ENCODE data around the gene SLC15A3.
A peak's percentile ranks its signal among the peaks of the same experiment; 100 is the strongest.

SLC15A3 gene

GRCh38 chr11:60951904-60952741, at the start of gene SLC15A3:
TSS of gene SLC15A3 (minus strand) at chr11:60952176. CDS start at chr11:60951551, 625 bp downstream.
- no peaks in the 10 kb centered on the region for H3K36me3 Mint-ChIP-seq (ENCODE audit: low read depth)
- ATAC-seq (peak; percentile 57), DNase-seq (peak; percentile 48)
- peak within 1 kb of the TSS; percentile 80 for H3K27ac Mint-ChIP-seq
- H3K4me3 Mint-ChIP-seq = peak within 1 kb of the TSS; percentile 70
- peaks cover 37% of the 10 kb centered on the region for H3K4me1 Mint-ChIP-seq
- H3K9me3 Mint-ChIP-seq = no peaks in the 10 kb centered on the region
- peaks cover 8% of the 10 kb centered on the region for H3K27me3 Mint-ChIP-seq

DNA sequence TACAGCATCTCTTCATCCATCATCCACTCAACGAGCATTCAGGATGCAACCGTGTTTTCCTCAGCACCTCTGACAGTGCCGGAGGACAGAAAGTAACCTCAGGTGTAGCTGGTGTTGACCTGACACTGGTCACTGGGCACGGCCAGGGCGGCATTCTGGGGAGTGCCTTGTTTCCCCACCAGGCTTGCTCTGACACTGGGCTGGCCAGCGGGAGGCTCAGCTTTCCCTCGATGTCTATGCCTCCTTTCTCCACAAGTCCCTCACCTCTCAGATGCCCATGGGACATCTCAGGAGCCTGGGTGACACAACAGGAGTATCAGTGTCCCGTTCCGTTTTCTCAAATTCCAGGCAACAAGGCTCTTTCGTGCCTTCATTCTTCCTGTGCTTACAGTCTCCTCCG, 48.5 kb upstream of the SLC15A3 start:
- Mint-ChIP-seq H3K36me3 (ENCODE audit: low read depth) (peaks cover 41% of the 10 kb centered on the region), H3K27me3 (no peaks in the 10 kb centered on the region), H3K4me3 (no peak overlapping the region), H3K4me1 (peaks cover 77% of the 10 kb centered on the region), H3K9me3 (no peaks in the 10 kb centered on the region), H3K27ac (peak overlapping the region; percentile 56)
- no peak for ATAC-seq
- no peak for DNase-seq

- DNase-seq = no peak
- H3K9me3 Mint-ChIP-seq = no peaks in the 10 kb centered on the region
- no peak overlapping the region for H3K27ac Mint-ChIP-seq
- peaks cover 46% of the 10 kb centered on the region for H3K36me3 Mint-ChIP-seq (ENCODE audit: low read depth)
- no peak overlapping the region for H3K4me3 Mint-ChIP-seq
- ATAC-seq = no peak
- no peaks in the 10 kb centered on the region for H3K27me3 Mint-ChIP-seq
- H3K4me1 Mint-ChIP-seq = peaks cover 71% of the 10 kb centered on the region
These were observed 44.6 kb upstream of the SLC15A3 start for GRCh38 chr11:60996381-60997138.

DNA sequence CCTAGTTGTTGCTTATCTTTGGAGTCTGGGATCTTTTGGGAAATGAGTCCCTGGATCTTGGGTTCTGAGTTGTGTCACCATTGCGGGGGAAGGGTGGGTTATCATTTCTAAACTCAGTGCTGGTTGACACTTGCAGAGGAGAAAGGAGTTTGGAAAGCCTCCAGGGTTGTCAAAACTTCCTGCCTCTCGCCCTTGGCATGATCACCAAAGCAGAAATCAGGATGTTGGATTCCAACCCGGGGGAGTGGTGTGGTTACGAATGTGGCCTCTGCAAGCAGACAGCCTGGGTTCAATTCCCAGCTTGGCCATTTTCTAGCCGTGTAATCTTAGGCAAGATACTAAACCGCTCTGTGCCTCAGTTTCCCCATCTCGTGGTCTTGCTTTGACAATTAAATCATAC, 43.8 kb upstream of the SLC15A3 start:
- no peak for ATAC-seq
- H3K4me3 Mint-ChIP-seq = no peak overlapping the region
- H3K27ac Mint-ChIP-seq = peak overlapping the region; percentile 86
- no peak for DNase-seq
- peaks cover 76% of the 10 kb centered on the region for H3K4me1 Mint-ChIP-seq
- peaks cover 49% of the 10 kb centered on the region for H3K36me3 Mint-ChIP-seq (ENCODE audit: low read depth)
- no peaks in the 10 kb centered on the region for H3K9me3 Mint-ChIP-seq
- no peaks in the 10 kb centered on the region for H3K27me3 Mint-ChIP-seq

- Mint-ChIP-seq H3K36me3 (ENCODE audit: low read depth) (peaks cover 50% of the 10 kb centered on the region), H3K27me3 (no peaks in the 10 kb centered on the region), H3K4me1 (peaks cover 80% of the 10 kb centered on the region), H3K9me3 (no peaks in the 10 kb centered on the region), H3K4me3 (peak overlapping the region; percentile 59), H3K27ac (peak overlapping the region; percentile 86)
- ATAC-seq = peak; percentile 63
- no peak for DNase-seq
These were observed 42.6 kb upstream of the SLC15A3 start for GRCh38 chr11:60994541-60995080.

GRCh38 chr11:60993615-60994014, 41.6 kb upstream of the SLC15A3 start:
- peak overlapping the region; percentile 57 for H3K4me3 Mint-ChIP-seq

DNA sequence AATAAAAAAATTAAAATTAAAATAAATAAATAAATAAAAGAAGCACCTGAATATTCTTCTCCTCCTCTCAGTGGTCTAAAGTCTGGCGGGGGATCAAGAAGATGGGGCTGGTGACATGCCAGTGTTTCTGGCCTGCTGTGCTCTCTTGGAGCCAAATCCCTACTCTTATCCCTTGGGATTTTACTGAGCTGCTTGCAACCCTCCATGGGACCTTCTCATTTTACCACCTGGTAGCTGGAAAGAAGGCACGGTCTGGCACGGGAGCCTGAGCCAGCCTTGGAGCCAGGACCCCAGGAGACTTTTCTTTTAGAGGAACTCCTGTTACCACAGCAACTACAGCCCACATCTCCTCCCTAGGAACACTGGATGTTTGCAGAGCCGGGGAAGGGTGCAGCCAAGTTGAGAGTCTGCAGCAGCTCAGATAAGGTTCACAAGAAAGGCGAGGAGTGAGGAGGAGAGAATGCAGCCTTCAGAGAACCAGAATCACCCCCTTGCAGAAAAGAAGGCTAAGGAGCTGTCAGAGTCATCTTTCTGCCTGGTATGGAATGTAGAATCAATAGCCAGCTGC, 41.0 kb upstream of the SLC15A3 start:
- DNase-seq (no peak), ATAC-seq (no peak)
- Mint-ChIP-seq H3K27ac (peak overlapping the region; percentile 86), H3K9me3 (no peaks in the 10 kb centered on the region), H3K36me3 (ENCODE audit: low read depth) (peaks cover 61% of the 10 kb centered on the region), H3K4me1 (peaks cover 85% of the 10 kb centered on the region), H3K27me3 (no peaks in the 10 kb centered on the region), H3K4me3 (peak overlapping the region; percentile 57)

More at GRCh38 chr11:60993615-60994014, 41.6 kb upstream of the SLC15A3 start:
- ATAC-seq (peak; percentile 59), DNase-seq (peak; percentile 35)
- H3K36me3 Mint-ChIP-seq (ENCODE audit: low read depth) = peaks cover 58% of the 10 kb centered on the region
- H3K27me3 Mint-ChIP-seq = no peaks in the 10 kb centered on the region
- no peaks in the 10 kb centered on the region for H3K9me3 Mint-ChIP-seq
- H3K4me1 Mint-ChIP-seq = peaks cover 85% of the 10 kb centered on the region
- H3K27ac Mint-ChIP-seq = peak overlapping the region; percentile 86

- Mint-ChIP-seq H3K36me3 (ENCODE audit: low read depth) (peaks cover 66% of the 10 kb centered on the region), H3K4me3 (peak overlapping the region; percentile 55)
- no peak for DNase-seq
These were observed 39.5 kb upstream of the SLC15A3 start for GRCh38 chr11:60991457-60991856.

GRCh38 chr11:60989093-60989650, 37.2 kb upstream of the SLC15A3 start:
- peaks cover 54% of the 10 kb centered on the region for H3K36me3 Mint-ChIP-seq (ENCODE audit: low read depth)
- H3K27ac Mint-ChIP-seq = peak overlapping the region; percentile 95
- H3K9me3 Mint-ChIP-seq = no peaks in the 10 kb centered on the region
- peaks cover 92% of the 10 kb centered on the region for H3K4me1 Mint-ChIP-seq
- H3K4me3 Mint-ChIP-seq = peak overlapping the region; percentile 71
- H3K27me3 Mint-ChIP-seq = no peaks in the 10 kb centered on the region
- ATAC-seq (no peak), DNase-seq (no peak)

More at GRCh38 chr11:60991457-60991856, 39.5 kb upstream of the SLC15A3 start:
- Mint-ChIP-seq H3K27ac (peak overlapping the region; percentile 88), H3K27me3 (no peaks in the 10 kb centered on the region), H3K4me1 (peaks cover 90% of the 10 kb centered on the region), H3K9me3 (no peaks in the 10 kb centered on the region)
- ATAC-seq = peak; percentile 8

- H3K4me3 Mint-ChIP-seq = peak overlapping the region; percentile 71
- peak overlapping the region; percentile 95 for H3K27ac Mint-ChIP-seq
- peaks cover 55% of the 10 kb centered on the region for H3K36me3 Mint-ChIP-seq (ENCODE audit: low read depth)
- peaks cover 92% of the 10 kb centered on the region for H3K4me1 Mint-ChIP-seq
- H3K9me3 Mint-ChIP-seq = no peaks in the 10 kb centered on the region
- H3K27me3 Mint-ChIP-seq = no peaks in the 10 kb centered on the region
- DNase-seq = no peak
- no peak for ATAC-seq
These were observed 36.7 kb upstream of the SLC15A3 start for GRCh38 chr11:60988658-60989057.

GRCh38 chr11:60987577-60988277, 35.8 kb upstream of the SLC15A3 start:
- peaks cover 92% of the 10 kb centered on the region for H3K4me1 Mint-ChIP-seq
- ATAC-seq = peak; percentile 65

DNA sequence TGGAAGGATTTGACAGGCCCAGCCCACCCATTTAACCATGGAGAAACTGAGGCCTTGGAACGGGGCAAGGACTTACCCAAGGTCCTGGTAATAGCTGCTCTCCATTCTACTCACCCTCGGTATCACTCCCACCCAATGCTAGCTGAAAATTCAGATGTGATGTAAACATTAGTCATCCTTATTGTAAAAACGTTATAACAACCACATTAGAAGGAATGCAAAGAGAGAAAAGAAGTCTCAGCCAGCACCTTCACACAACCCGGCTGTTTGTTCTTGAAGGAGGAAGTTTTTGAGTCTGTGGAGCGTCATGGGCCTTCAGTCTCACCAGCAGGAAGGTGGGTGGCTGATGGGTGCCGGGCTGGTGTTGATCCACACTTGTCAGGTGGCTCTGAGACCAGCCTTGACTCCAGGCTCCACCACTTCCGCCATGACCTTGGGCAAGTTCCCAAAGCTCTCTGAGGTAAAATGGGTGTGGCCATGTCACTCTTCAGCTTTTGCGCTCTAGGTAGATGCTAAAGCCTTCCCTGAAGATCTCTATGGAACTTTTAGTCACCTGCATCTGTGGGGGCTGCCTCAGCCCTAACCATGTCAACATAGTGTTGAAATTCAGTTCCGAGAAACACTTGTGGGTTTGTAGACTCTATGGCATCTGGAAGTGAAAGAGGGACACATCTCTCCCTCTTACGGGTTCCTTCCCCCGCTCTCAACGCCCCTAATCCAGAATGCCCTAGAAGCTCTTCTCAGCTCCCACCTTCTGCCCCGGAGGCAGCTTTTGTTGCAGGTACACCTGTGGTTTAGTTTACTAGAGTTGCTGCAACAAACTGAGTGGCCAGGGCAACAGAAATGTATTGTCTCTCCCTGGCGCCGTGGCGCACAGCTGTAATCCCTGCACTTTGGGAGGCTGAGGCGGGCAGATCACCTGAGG, 34.3 kb upstream of the SLC15A3 start:
- DNase-seq = peak; percentile 85
- Mint-ChIP-seq H3K9me3 (no peaks in the 10 kb centered on the region), H3K4me3 (peak overlapping the region; percentile 71), H3K36me3 (ENCODE audit: low read depth) (peaks cover 54% of the 10 kb centered on the region), H3K27me3 (no peaks in the 10 kb centered on the region), H3K4me1 (peaks cover 97% of the 10 kb centered on the region), H3K27ac (peak overlapping the region; percentile 95)
- peak; percentile 85 for ATAC-seq

More at GRCh38 chr11:60987577-60988277, 35.8 kb upstream of the SLC15A3 start:
- no peaks in the 10 kb centered on the region for H3K9me3 Mint-ChIP-seq
- peak; percentile 70 for DNase-seq
- H3K4me3 Mint-ChIP-seq = peak overlapping the region; percentile 71
- peaks cover 54% of the 10 kb centered on the region for H3K36me3 Mint-ChIP-seq (ENCODE audit: low read depth)
- no peaks in the 10 kb centered on the region for H3K27me3 Mint-ChIP-seq
- peak overlapping the region; percentile 95 for H3K27ac Mint-ChIP-seq

GRCh38 chr11:60985501-60985900, 33.5 kb upstream of the SLC15A3 start:
- Mint-ChIP-seq H3K4me1 (peaks cover 96% of the 10 kb centered on the region), H3K9me3 (no peaks in the 10 kb centered on the region), H3K4me3 (peak overlapping the region; percentile 71), H3K36me3 (ENCODE audit: low read depth) (peaks cover 52% of the 10 kb centered on the region), H3K27me3 (no peaks in the 10 kb centered on the region), H3K27ac (peak overlapping the region; percentile 95)
- no peak for DNase-seq
- no peak for ATAC-seq

Measured in activated naive CD8-positive, alpha-beta T cell treated with anti-CD3 and anti-CD28 coated beads, Interleukin-2, amount 50 U/mL, for 24 hours (primary cell).